Ovary (tissue), 3 donors: ENCODE data around the gene CHRM1.

ENCODE experiments used
- POLR2A ChIP-seq: fragments of 450-650 bp; IDR thresholded peaks from one replicate; pipeline ENCODE4 v1.6.1; 2017; ENCODE audit warnings: antibody characterized with exemption, mild to moderate bottlenecking, moderate library complexity
- TF ChIP-seq, protein P1 (sequence below), 3 donors: fragments of 450-650 bp in 2 of 3; fragments of 200-600 bp in 1 of 3; IDR thresholded peaks; one replicate each; pipeline versions ENCODE4 v1.5.1 to v1.8.0; 2016 to 2022; ENCODE audit warnings: antibody characterized with exemption in 3 of 3, mild to moderate bottlenecking in 1 of 3
- donor health status: DM: no; HTN: no; CAD: no.

DNA sequence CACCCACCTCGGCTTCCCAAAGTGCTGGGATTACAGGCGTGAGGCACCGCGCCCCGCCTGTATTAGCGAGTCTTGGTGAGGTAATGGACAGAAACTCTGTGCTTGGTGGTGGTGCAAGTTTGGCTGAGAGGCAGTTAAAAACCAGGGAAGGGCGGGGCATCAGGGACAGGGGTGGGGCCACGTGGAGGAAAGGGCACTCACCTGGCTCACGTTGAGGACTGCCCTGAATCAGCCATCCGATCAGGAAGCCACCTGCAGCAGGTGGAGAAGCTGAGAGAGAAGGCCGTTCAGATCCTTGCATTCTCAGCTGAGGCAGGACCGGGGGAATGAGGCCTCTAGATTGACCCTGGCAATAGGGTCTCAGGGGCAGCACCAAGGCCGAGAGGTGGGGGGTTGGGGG, 12.1 kb upstream of the CHRM1 start:
- TF ChIP-seq, protein P1, sequence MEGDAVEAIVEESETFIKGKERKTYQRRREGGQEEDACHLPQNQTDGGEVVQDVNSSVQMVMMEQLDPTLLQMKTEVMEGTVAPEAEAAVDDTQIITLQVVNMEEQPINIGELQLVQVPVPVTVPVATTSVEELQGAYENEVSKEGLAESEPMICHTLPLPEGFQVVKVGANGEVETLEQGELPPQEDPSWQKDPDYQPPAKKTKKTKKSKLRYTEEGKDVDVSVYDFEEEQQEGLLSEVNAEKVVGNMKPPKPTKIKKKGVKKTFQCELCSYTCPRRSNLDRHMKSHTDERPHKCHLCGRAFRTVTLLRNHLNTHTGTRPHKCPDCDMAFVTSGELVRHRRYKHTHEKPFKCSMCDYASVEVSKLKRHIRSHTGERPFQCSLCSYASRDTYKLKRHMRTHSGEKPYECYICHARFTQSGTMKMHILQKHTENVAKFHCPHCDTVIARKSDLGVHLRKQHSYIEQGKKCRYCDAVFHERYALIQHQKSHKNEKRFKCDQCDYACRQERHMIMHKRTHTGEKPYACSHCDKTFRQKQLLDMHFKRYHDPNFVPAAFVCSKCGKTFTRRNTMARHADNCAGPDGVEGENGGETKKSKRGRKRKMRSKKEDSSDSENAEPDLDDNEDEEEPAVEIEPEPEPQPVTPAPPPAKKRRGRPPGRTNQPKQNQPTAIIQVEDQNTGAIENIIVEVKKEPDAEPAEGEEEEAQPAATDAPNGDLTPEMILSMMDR (IDR thresholded peaks at IDR 0.05) = no peak
- no peak for TF ChIP-seq POLR2A
